Keratinocyte (primary cell): ENCODE data around the gene ADAT2. TPM values are rescaled to one million over a fixed set of nuclear protein-coding genes. Genes with fewer than 3 reads are reported as not detected.

Experiments
- DNase-seq: peaks from one replicate; pipeline ENCODE4 v3.0.0-alpha.2; 2011; ENCODE audit warnings: low read depth, missing footprints, low spot score
- FAIRE-seq: peaks from 2 replicates; lab custom pipeline; 2011; peaks lifted over from hg19 to GRCh38; lab: Jason Lieb, UNC
- H2AFZ ChIP-seq: 2 replicates; pipeline ENCODE4 v1.6.0; 2012; ENCODE audit warnings: low read length, control low read depth, inconsistent platforms; ENCODE audit not compliant: control insufficient read depth
- H3K27ac ChIP-seq: 2 replicates; pipeline ENCODE4 v1.5.1; 2011; ENCODE audit warnings: low read length; ENCODE audit not compliant: control insufficient read depth, insufficient read depth
- H3K27me3 ChIP-seq: 3 replicates; pipeline ENCODE4 v1.6.0; 2011; ENCODE audit warnings: low read length; ENCODE audit not compliant: control insufficient read depth, insufficient read depth; ENCODE audit errors: extremely low read depth
- H3K36me3 ChIP-seq, 2 experiments: 2 replicates in 1 of 2; 3 replicates in 1 of 2; pipeline ENCODE4 v1.5.1; 2011; ENCODE audit warnings: low read length in 2 of 2, mild to moderate bottlenecking in 1 of 2; ENCODE audit not compliant: control insufficient read depth in 2 of 2, insufficient read depth in 2 of 2; ENCODE audit errors: extremely low read depth in 1 of 2
- H3K4me1 ChIP-seq: 3 replicates; pipeline ENCODE4 v1.5.1; 2011; ENCODE audit warnings: low read length; ENCODE audit not compliant: control insufficient read depth, insufficient read depth; ENCODE audit errors: extremely low read depth
- H3K4me2 ChIP-seq: 3 replicates; pipeline ENCODE4 v1.6.0; 2011; ENCODE audit warnings: low read depth, low read length; ENCODE audit not compliant: control insufficient read depth, insufficient read depth; ENCODE audit errors: extremely low read depth
- H3K4me3 ChIP-seq, 3 experiments: fragments of 200-600 bp in 1 of 3; sonication (generic) in 1 of 3; 2 replicates in 2 of 3; 3 replicates in 1 of 3; pipeline ENCODE4 v1.5.1; 2011 to 2016; ENCODE audit warnings: low read length in 3 of 3, mild to moderate bottlenecking in 3 of 3, control low read depth in 2 of 3, inconsistent platforms in 1 of 3, low read depth in 1 of 3, mixed read lengths in 1 of 3, mixed run types in 1 of 3, moderate library complexity in 1 of 3; ENCODE audit not compliant: control insufficient read depth in 2 of 3, insufficient read depth in 2 of 3; ENCODE audit errors: extremely low read depth in 1 of 3
- H3K79me2 ChIP-seq: 2 replicates; pipeline ENCODE4 v1.6.0; 2012; ENCODE audit warnings: low read length; ENCODE audit not compliant: control insufficient read depth, insufficient read depth
- H3K9ac ChIP-seq: 3 replicates; pipeline ENCODE4 v1.6.0; 2011; ENCODE audit warnings: low read length; ENCODE audit not compliant: control insufficient read depth, insufficient read depth; ENCODE audit errors: extremely low read depth
- H3K9me1 ChIP-seq: 3 replicates; pipeline ENCODE4 v1.6.0; 2011; ENCODE audit warnings: low read length; ENCODE audit not compliant: control insufficient read depth, insufficient read depth; ENCODE audit errors: extremely low read depth
- H3K9me3 ChIP-seq: 2 replicates; pipeline ENCODE4 v1.5.1; 2012; ENCODE audit warnings: low read depth, low read length; ENCODE audit not compliant: control insufficient read depth
- H4K20me1 ChIP-seq: 3 replicates; pipeline ENCODE4 v1.6.0; 2011; ENCODE audit warnings: low read length; ENCODE audit not compliant: control insufficient read depth, insufficient read depth; ENCODE audit errors: extremely low read depth
- EZH2 ChIP-seq: IDR thresholded peaks from one replicate; pipeline ENCODE4 v1.6.1; 2012; ENCODE audit warnings: inconsistent platforms, mild to moderate bottlenecking, low read length, moderate library complexity
- dilution Hi-C: fragments of 300-500 bp; cut with MboI; formaldehyde crosslinking; loops from one replicate; pipeline ENCODE4 v1.7.0; 2020; ENCODE audit warnings: low sequenced_read_pairs; ENCODE audit not compliant: extremely low pct_ligation_motif_present
- polyA minus RNA-seq, 3 experiments: library from RNA; depleted of rRNA, polyadenylated mRNA; stranded (reverse); fragments of >200 nt; gene quantifications; 1 replicate in 1 of 3; 2 replicates in 1 of 3; 3 replicates in 1 of 3; pipeline ENCODE4 v1.2.3, GENCODE V29; 2011
- polyA plus RNA-seq, 5 experiments: library from polyadenylated mRNA; depleted of rRNA in 3 of 5; stranded (reverse) in 3 of 5; stranded (forward) in 1 of 5; unstranded in 1 of 5; fragments of >200 nt; gene quantifications; 1 replicate in 1 of 5; 2 replicates in 3 of 5; 3 replicates in 1 of 5; pipeline versions ENCODE4 v1.2.1 to v1.2.3, GENCODE V29; 2011 to 2012; ENCODE audit warnings: missing spikeins in 2 of 5, low read depth in 1 of 5, low replicate concordance in 1 of 5
- TF ChIP-seq, protein P1 (sequence below), 3 experiments: IDR thresholded peaks in 1 of 3; conservative IDR thresholded peaks in 1 of 3; optimal IDR thresholded peaks in 1 of 3; 2 replicates in 2 of 3; 3 replicates in 1 of 3; pipeline versions ENCODE3 to v1.5.1; 2011; ENCODE audit warnings: low read length in 3 of 3, mild to moderate bottlenecking in 3 of 3, moderate library complexity in 2 of 3, control low read depth in 1 of 3, inconsistent platforms in 1 of 3; ENCODE audit not compliant: insufficient read depth in 2 of 3; ENCODE audit errors: extremely low read depth in 1 of 3

The ADAT2 gene
- polyA plus RNA-seq (8.0 to 23.1 TPM (median 14.8 TPM) in 3 replicates), polyA minus RNA-seq (0.85 to 11.7 TPM (median 7.6 TPM) in 3 replicates)
- polyA plus RNA-seq (2011; ENCODE audit: low read depth) = 9.1 TPM
- 2.6 and 5.1 TPM in 2 replicates for polyA plus RNA-seq (2011; cell fraction: cytosol; rRNA removed)
- 52.9 and 62.6 TPM in 2 replicates for polyA plus RNA-seq (2011; cell fraction: nucleus; rRNA removed)
- 6.7 and 9.4 TPM in 2 replicates for polyA plus RNA-seq (2012; ENCODE audit: low replicate concordance)
- 5.2 TPM for polyA minus RNA-seq (2011; cell fraction: cytosol; rRNA and poly(A)+ RNA removed)
- polyA minus RNA-seq (2011; cell fraction: nucleus; rRNA and poly(A)+ RNA removed) = 8.8 and 16.8 TPM in 2 replicates

DNA sequence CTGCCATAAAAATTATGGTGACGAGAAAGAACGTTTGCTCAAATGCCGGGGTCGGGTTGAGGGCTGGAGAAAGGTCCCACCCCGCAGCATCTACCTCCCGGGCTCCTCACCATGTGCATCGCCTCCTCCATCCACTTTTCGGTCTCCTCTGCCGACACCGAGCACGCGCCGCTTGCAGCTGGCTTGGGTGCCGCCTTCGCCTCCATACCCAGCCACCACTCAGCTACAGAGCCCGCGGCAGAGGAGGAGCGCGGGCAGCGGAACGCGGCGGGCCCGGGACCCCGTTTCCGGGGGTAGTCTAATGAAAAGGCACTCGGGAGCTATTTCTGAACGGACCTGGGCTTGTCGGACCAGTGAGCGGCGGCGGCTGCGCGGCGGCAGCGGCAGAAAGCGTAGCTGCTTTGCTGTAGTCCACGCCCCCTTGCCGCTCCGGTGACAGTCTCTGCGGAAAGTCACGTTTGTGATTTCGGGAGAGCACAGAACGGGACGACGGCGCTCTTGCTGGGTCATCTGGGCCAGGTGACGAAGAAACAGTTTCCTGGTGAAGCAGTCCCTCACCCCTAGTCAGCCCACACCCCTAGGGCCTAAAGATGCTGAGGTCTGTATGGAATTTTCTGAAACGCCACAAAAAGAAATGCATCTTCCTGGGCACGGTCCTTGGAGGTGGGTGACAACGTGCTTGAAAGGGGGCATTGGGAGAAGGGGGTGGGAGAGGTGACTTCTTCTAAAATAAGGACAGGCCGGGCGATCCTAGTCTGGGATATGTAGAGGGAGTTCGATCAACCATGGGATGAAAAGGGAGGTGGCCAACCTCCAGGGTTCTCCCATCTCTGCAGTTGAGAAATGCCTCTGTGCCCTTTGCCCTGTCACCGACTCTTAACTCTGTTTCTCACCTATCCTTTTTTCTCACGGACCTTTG lies at the start of gene ADAT2, which contains the start of gene PEX3:
Gene ADAT2, minus strand, starts transcription at position 243 of the 919 bp plus-strand sequence. Its CDS starts 37 bp downstream, at position 206.
Gene PEX3, plus strand, starts transcription at position 353 of the 919 bp plus-strand sequence. Its CDS starts 238 bp downstream, at position 591.
- no peaks in the 10 kb centered on the region for H3K27me3 ChIP-seq
- peak within 1 kb of the TSS; percentile 86 for H3K4me2 ChIP-seq
- peaks cover 10% of the 10 kb centered on the region for H3K4me1 ChIP-seq
- TF ChIP-seq, protein P1, sequence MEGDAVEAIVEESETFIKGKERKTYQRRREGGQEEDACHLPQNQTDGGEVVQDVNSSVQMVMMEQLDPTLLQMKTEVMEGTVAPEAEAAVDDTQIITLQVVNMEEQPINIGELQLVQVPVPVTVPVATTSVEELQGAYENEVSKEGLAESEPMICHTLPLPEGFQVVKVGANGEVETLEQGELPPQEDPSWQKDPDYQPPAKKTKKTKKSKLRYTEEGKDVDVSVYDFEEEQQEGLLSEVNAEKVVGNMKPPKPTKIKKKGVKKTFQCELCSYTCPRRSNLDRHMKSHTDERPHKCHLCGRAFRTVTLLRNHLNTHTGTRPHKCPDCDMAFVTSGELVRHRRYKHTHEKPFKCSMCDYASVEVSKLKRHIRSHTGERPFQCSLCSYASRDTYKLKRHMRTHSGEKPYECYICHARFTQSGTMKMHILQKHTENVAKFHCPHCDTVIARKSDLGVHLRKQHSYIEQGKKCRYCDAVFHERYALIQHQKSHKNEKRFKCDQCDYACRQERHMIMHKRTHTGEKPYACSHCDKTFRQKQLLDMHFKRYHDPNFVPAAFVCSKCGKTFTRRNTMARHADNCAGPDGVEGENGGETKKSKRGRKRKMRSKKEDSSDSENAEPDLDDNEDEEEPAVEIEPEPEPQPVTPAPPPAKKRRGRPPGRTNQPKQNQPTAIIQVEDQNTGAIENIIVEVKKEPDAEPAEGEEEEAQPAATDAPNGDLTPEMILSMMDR (optimal IDR thresholded peaks at IDR 0.05 in 1 of 3, IDR thresholded peaks at IDR 0.05 in 1 of 3, conservative IDR thresholded peaks at IDR 0.05 in 1 of 3; ENCODE audit: extremely low read depth in 1 of 3, insufficient read depth in 2 of 3, low read length in 3 of 3) = no peak
- no peak for TF ChIP-seq EZH2
- H3K9me3 ChIP-seq = no peaks in the 10 kb centered on the region
- peak within 1 kb of the TSS; percentile 89 for H3K27ac ChIP-seq
- FAIRE-seq (peak; percentile 84), DNase-seq (peak; percentile 44)
- H4K20me1 ChIP-seq = no peaks in the 10 kb centered on the region
- H2AFZ ChIP-seq = peak within 1 kb of the TSS; percentile 92
- dilution Hi-C loops = no loop called here
- peak within 1 kb of the TSS; percentile 81 to 96 (median 88) for H3K4me3 ChIP-seq
- H3K9ac ChIP-seq = peak within 1 kb of the TSS; percentile 92
- peaks cover 53% of the 10 kb centered on the region for H3K79me2 ChIP-seq
- no peaks in the 10 kb centered on the region for H3K36me3 ChIP-seq
- H3K9me1 ChIP-seq = no peaks in the 10 kb centered on the region

DNA sequence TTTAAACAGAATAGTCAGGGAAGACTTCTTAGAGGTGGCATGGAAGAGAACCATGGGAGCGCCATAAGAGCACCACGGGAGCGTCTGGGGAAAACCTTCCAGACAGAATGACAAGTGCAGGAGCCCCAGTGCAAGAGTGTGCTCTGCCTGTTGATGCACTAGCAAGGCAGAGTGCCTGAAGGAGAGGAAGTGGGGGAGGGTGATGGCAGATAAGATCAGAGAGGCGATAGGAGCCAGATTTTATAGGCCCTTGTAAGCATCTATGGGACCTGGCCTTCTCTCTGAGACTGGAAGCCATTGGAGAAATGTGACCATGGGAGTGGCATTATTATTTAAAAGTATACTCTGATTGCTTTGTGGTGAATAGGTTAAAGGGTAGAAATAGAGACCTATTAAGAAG lies 47.9 kb upstream of the ADAT2 start:
- Histone ChIP-seq H3K79me2 (no peaks in the 10 kb centered on the region), H3K27ac (no peak overlapping the region), H3K9ac (no peak overlapping the region), H4K20me1 (no peaks in the 10 kb centered on the region), H3K9me3 (no peaks in the 10 kb centered on the region), H3K4me3 (no peak overlapping the region), H3K36me3 (peaks cover 0 to 1% of the 10 kb centered on the region in 2 experiments), H3K27me3 (no peaks in the 10 kb centered on the region), H2AFZ (no peak overlapping the region), H3K4me2 (no peak overlapping the region), H3K9me1 (no peaks in the 10 kb centered on the region), H3K4me1 (no peaks in the 10 kb centered on the region)
- no peak for DNase-seq
- FAIRE-seq = no peak
- no peak for TF ChIP-seq EZH2
- TF ChIP-seq, protein P1 (optimal IDR thresholded peaks at IDR 0.05 in 1 of 3, IDR thresholded peaks at IDR 0.05 in 1 of 3, conservative IDR thresholded peaks at IDR 0.05 in 1 of 3; ENCODE audit: extremely low read depth in 1 of 3, insufficient read depth in 2 of 3, low read length in 3 of 3) = no peak
- dilution Hi-C loops = no loop called here
